Motor neuron (in vitro differentiated cells): Measurements from ENCODE around the gene RDM1. TPM values are rescaled to one million over a fixed set of nuclear protein-coding genes. Genes with fewer than 3 reads are reported as not detected.
A peak's percentile ranks its signal among the peaks of the same experiment; 100 is the strongest.

Source experiments
- ATAC-seq, 8 experiments: fragments of 200-7000 bp; cut with Tn5 transposase; replicated peaks in 6 of 8; 2 replicates each; pipeline ENCODE4 v1.8.0; 2021; ENCODE audit warnings: mild to moderate bottlenecking in 8 of 8, moderate library complexity in 8 of 8
- H3K27ac ChIP-seq, 2 donors: fragments of 250-450 bp; sonication (Bioruptor Pico); 2 replicates each; pipeline ENCODE4 v1.9.0; 2021; ENCODE audit warnings: antibody characterized with exemption in 2 of 2, mild to moderate bottlenecking in 2 of 2, moderate library complexity in 1 of 2
- H3K4me1 ChIP-seq, 2 donors: fragments of 250-450 bp; sonication (Bioruptor Pico); replicated peaks in 1 of 2; 2 replicates each; pipeline ENCODE4 v1.6.1; 2021; ENCODE audit warnings: antibody characterized with exemption in 2 of 2, mild to moderate bottlenecking in 2 of 2, moderate library complexity in 1 of 2
- H3K4me3 ChIP-seq, 5 donors: fragments of 250-450 bp; sonication (Bioruptor Pico); 2 replicates each; pipeline ENCODE4 v1.9.0; 2021; ENCODE audit warnings: antibody characterized with exemption in 5 of 5, mild to moderate bottlenecking in 5 of 5, moderate library complexity in 4 of 5
- WGBS, 10 experiments: fragments of 450-650 bp; shearing (Covaris generic); methylation state at CpG; one replicate each; pipeline ENCODE4 v1.0.0; 2022; 5-methylcytosine and 5-hydroxymethylcytosine counted together
- in situ Hi-C, 9 experiments: fragments of 400-800 bp; cut with MboI; loops; one replicate each; pipeline ENCODE4 v1.15.0; 2021; ENCODE audit warnings: low sequenced_read_pairs in 9 of 9, low pct_unique_long_range_greater_than_20kb in 2 of 9; ENCODE audit not compliant: unreplicated experiment in 9 of 9
- total RNA-seq, 8 experiments: library from RNA; unstranded; fragments of 300-600 nt; gene quantifications; 2 replicates each; pipeline versions ENCODE4 v1.2.3 to v1.2.4, GENCODE V29; 2022

RDM1 gene
- total RNA-seq, 8 experiments from 2014 or later: 0.21 to 3.7 (median 0.76) TPM; not detected in 1

DNA sequence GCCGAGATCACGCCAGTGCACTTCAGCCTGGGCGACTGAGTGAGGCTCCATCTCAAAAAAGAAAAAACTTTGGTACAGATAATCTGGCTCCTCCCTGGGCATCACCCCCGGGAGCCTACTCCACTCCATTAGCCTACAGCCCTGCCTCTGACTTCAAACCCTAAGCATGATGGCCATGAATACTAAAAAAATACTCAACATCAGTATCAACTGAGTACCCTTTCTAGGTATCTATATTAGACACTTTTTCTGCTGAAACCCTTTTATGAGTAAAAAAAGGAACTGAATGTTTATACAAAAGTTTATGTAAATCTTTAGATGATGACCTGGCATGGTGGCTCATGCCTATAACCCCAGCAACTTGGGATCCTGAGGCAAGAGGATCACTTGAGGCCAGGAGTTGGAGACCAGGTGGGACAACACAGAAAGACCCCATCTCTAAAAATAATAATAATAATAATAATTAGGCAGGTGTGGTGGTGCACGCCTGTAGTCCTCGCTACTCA is 6.9 kb downstream of the RDM1 start:
- in situ Hi-C loops: loop anchor here in 1 of 9 experiments (25.0 kb wide), 1 partner anchor 111 kb away; the partner anchor contains the start of gene TAF15
- no peak for ATAC-seq
- Histone ChIP-seq H3K4me1 (no peaks in the 10 kb centered on the region), H3K27ac (no peak overlapping the region), H3K4me3 (no peak overlapping the region)
- 29 to 100% (median 89%) methylated on average over 1 to 5 of the region's 6 CpGs; no CpG with 5 or more reads in 3 of the 10 experiments for WGBS, 10 experiments

DNA sequence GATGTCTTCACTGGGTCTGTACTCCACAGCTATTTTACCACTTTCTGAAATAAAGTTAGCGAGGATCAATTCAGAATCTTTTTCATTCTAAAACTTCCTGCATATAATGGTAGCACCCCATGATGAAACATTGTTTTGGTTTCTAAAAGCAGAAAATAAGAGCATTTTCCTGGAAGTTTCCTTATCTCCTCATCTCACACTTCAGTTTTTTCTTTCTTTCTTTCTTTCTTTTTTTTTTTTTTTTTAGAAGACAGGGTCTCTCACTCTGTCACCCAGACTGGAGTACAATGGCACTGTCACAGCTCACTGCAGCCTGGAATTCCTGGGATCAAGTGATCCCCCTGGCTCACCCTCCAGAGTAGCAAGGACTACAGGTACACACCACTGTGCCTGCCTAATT is 10.3 kb downstream of the RDM1 start:
- no peak overlapping the region for H3K27ac ChIP-seq
- H3K4me1 ChIP-seq: no peaks in the 10 kb centered on the region
- WGBS, 10 experiments: 43 to 100% (median 92%) methylated on average over 1 of the region's 1 CpG; no CpG with 5 or more reads in 2 of the 10 experiments
- H3K4me3 ChIP-seq: no peak overlapping the region
- in situ Hi-C loops: loop anchor here in 1 of 9 experiments (25.0 kb wide), 1 partner anchor 108 kb away; the partner anchor contains the start of gene TAF15
- ATAC-seq: no peak

DNA sequence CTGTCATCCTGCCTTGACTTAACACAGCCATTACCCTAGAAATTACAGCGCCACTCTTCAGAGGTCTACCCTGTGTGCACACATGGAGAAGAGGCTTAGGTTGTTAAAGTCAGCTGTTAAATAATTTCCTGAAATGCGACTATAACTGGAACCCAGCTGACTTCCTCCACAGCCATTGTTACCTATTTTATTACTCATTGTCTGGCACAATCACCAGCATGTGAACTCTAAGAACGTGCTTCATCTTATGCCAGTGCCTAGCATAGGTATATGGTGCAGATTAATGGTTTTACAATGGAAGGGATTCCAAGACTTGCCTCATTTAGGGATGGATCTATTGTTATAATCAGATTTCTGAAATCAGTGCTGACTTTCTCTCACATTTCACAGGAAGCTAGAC is 11.9 kb downstream of the RDM1 start:
- no peak overlapping the region for H3K27ac ChIP-seq
- in situ Hi-C loops: loop anchor here in 1 of 9 experiments (25.0 kb wide), 1 partner anchor 106 kb away; the partner anchor contains the start of gene TAF15
- no peak for ATAC-seq
- 6 to 95% (median 27%) methylated on average over 1 to 3 of the region's 3 CpGs; no CpG with 5 or more reads in 3 of the 10 experiments for WGBS, 10 experiments
- H3K4me3 ChIP-seq: no peak overlapping the region
- no peaks in the 10 kb centered on the region for H3K4me1 ChIP-seq

DNA sequence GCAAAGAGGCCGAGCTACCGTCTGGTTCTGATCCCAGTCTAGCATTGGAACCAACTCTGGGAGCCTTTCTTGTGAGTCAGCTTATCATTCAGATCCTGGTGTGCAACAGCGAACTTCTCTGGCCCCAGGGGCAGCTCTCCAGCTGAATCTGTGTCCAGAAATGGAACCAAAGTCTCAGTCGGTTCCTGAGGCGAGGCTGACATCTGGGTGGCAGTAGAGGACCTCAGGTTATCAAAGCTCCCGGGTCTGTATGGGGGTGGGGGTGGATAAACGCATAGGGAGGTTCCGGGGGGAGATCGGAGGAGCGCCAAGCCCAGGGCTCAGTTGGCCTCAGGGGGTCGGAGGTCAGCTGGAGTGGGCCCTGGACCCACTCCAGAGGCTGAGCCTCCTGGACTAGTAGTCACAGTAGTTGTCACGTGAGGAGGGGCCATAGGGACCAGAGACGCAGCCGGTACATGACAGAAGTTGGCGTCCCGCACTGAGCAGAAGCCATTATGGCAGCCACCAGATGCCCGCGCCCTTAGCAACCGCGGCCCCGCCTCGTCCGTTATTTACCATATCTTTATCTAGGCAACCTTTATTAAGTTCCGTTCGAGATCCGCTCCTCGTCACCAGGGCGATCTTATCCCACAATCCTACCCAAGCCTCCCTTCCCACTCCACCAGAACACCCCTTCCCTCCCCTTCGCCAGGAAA is 12.9 kb downstream of the RDM1 start:
- no peak overlapping the region for H3K27ac ChIP-seq
- no peaks in the 10 kb centered on the region for H3K4me1 ChIP-seq
- WGBS, 10 experiments: 70 to 100% (median 94%) methylated on average over 2 to 14 of the region's 29 CpGs; no CpG with 5 or more reads in 6 of the 10 experiments
- ATAC-seq: no peak
- no peak overlapping the region for H3K4me3 ChIP-seq
- in situ Hi-C loops: loop anchor here in 1 of 9 experiments (25.0 kb wide), 1 partner anchor 105 kb away; the partner anchor contains the start of gene TAF15

DNA sequence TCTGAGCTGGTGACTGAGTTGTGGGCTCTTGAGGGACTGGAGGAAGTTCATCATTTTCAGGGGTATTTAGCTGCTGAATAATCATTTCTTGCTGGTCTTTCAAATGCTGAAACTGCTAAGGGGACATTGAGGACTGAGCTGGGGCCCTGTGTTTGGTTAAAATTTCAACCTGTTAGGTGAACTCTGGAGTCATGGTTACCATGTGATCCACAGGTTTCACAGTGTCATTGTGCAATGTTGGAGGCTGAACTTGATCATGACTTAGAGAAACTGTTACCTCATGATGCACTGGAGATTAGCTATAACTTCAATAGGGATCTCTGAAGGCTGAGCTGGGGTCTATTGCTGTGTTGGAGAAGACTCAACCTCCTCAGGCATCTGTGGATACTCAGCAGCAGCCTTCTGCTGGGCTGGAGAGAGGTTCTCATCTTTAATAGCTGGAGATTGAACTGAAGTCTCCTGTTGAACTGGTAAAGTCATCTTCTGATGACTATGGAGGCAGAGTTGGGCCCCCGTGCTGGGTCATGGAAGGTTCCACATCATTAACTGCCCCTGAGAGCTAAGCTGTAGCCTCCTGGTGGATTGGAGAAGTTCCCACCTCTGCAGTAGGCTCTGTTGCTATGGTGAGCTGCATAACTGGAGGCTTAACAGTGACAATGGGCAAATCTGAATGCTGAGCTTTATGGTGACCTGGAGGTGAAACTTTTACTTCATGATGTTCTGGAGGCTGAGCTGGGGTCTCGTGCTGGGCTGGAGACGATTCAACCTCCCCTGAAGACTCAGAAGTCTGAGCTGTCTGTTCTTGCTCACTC is 15.2 kb downstream of the RDM1 start:
- in situ Hi-C loops: loop anchor here in 1 of 9 experiments (25.0 kb wide), 1 partner anchor 103 kb away; the partner anchor contains the start of gene TAF15
- ATAC-seq: peak in 2 of 8 experiments; percentile 19 to 74
- no peak overlapping the region for H3K4me3 ChIP-seq
- no peak overlapping the region for H3K27ac ChIP-seq
- WGBS, 10 experiments: 0 to 80% (median 50%) methylated on average over 1 to 2 of the region's 3 CpGs; no CpG with 5 or more reads in 4 of the 10 experiments
- no peaks in the 10 kb centered on the region for H3K4me1 ChIP-seq

DNA sequence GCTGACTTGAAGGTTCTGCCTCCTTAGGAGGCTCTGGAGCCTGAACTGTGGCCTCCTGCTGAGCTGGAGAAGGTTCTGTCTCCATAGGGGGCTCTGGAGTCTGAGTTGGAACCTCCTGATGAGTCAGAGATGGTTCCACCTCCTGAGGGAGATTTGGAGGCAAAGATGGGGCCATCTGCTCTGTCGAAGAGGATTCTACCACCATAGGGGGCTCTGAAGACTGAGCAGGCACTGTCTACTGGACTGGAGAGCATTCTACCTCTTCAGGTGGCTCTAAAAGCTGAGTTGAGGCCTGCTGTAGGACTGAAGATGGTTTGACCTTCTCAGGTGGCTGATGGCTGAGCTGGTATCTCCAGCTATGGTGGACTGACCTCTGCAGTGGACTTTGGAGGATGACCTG is 16.2 kb downstream of the RDM1 start:
- WGBS, 10 experiments: 43 to 60% methylated on average over 1 of the region's 1 CpG; no CpG with 5 or more reads in 8 of the 10 experiments
- no peak overlapping the region for H3K4me3 ChIP-seq
- ATAC-seq: no peak
- no peaks in the 10 kb centered on the region for H3K4me1 ChIP-seq
- H3K27ac ChIP-seq: no peak overlapping the region
- in situ Hi-C loops: loop anchor here in 1 of 9 experiments (25.0 kb wide), 1 partner anchor 102 kb away; the partner anchor contains the start of gene TAF15

DNA sequence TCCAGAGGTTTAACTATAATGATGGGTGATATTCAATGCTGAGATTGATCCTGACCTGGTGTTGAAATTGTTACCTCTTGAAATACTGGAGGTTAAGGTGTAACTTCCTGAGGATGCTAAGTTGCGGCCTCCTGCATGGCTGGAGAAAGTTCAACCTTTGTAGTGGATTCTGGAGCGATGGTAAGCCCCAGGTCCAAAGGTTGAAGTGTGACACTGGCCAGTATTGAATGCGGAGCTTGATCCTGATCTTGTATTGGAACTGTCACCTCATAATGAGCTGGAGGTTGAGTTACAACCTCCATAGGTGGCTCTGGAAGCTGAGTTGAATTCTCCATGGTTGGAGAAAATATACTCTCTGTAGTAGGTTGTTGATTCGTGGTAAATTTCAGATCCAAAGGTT is 17.0 kb downstream of the RDM1 start:
- no peak for ATAC-seq
- in situ Hi-C loops: loop anchor here in 1 of 9 experiments (25.0 kb wide), 1 partner anchor 101 kb away; the partner anchor contains the start of gene TAF15
- Histone ChIP-seq H3K27ac (no peak overlapping the region), H3K4me3 (no peak overlapping the region), H3K4me1 (no peaks in the 10 kb centered on the region)
- WGBS, 10 experiments: 0 to 81% (median 73%) methylated on average over 1 to 4 of the region's 4 CpGs; no CpG with 5 or more reads in 2 of the 10 experiments

DNA sequence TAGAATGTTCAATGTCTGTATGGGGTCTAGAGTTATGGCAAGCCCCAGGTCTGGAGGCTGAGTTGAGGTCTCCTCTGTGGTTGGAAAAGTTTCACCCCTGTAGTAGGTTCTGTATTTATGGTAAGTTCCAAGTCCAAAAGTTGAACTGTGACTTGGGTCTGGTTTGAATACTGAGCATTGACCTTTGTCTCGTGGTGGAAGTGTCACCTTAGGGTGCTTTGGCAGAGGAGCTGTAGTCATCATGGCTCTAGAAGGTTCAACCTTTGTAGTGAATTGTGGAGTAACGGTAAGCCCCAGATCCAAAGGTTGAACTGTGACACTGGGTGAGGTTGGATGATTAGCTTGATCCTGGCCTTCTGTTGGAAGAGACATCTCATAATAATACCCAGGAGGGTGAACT is 17.6 kb downstream of the RDM1 start:
- WGBS, 10 experiments: 0 to 67% (median 41%) methylated on average over 1 of the region's 2 CpGs; no CpG with 5 or more reads in 6 of the 10 experiments
- in situ Hi-C loops: loop anchor here in 1 of 9 experiments (25.0 kb wide), 1 partner anchor 101 kb away; the partner anchor contains the start of gene TAF15
- Histone ChIP-seq H3K27ac (no peak overlapping the region), H3K4me3 (no peak overlapping the region), H3K4me1 (no peaks in the 10 kb centered on the region)
- no peak for ATAC-seq

DNA sequence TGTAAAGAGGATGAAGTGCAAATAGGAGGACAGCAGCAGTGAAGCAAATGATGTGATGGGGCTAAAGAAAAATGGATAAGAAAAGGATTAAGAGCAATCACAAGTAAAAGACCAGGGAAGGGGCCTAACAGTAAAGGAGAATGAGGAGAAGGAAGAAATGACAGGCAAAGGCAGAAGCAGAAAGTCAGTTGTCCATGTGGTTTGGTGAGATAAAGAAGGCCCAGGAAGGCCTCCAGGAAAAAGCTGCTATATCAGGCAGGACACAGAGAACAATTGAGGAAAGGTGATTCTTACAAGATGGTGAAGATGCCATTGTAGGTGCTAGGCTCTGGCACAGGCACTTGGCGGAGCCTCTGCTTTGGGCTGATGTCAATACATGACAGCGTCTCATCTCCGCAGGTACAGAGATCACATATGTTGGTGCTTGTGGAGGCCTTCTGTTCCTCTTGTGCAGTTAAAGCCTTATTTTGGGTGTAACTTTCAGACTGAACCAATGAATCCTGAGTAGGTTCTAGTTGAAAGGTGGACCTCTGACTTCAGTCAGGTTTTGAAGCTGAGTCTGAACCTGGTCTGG is 18.1 kb downstream of the RDM1 start:
- no peak for ATAC-seq
- Histone ChIP-seq H3K4me3 (no peak overlapping the region), H3K4me1 (no peaks in the 10 kb centered on the region), H3K27ac (no peak overlapping the region)
- in situ Hi-C loops: loop anchor here in 1 of 9 experiments (25.0 kb wide), 1 partner anchor 100 kb away; the partner anchor contains the start of gene TAF15
- 83 to 100% (median 100%) methylated on average over 1 to 3 of the region's 3 CpGs; no CpG with 5 or more reads in 7 of the 10 experiments for WGBS, 10 experiments

DNA sequence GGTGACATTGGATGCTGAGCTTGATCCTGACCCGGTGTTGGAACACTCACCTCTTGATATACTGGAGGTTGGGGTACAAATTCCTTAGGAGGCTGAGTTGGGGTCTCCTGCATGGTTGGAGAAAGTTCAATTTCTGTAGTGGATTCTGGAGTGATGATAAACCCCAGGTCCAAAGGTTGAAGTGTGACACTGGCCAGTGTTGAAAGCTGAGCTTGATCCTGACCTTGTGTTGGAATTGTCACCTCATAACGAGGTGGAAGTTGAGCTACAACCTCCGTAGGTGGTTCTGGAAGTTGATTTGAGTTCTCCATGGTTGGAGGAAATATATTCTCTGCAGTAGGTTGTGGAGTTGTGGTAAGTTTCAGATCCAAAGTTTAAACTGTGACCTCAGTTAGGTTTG is 21.2 kb downstream of the RDM1 start:
- WGBS, 10 experiments: 0 to 85% (median 10%) methylated on average over 1 to 3 of the region's 3 CpGs; no CpG with 5 or more reads in 3 of the 10 experiments
- Histone ChIP-seq H3K27ac (no peak overlapping the region), H3K4me3 (no peak overlapping the region), H3K4me1 (no peaks in the 10 kb centered on the region)
- ATAC-seq: no peak
- in situ Hi-C loops: loop anchor here in 1 of 9 experiments (25.0 kb wide), 1 partner anchor 97 kb away; the partner anchor contains the start of gene TAF15

DNA sequence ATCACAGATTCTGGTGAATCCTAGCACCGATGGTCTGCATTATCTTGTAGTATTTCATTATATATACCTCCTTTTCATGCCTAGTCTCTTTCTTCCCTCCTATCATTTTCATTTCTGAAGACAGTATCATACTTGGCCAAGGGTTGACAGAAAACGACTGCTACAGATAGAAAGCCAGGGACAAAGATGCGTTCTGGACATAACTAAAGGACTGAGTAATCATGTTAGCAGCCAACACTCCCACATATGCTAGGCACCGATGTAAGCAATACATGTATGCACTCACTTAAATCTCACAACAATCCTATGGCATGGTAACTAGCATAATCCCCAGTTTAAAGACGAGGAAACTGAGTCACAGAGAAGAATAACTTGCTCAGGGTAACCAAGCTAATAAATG is 22.9 kb downstream of the RDM1 start:
- Histone ChIP-seq H3K4me1 (no peaks in the 10 kb centered on the region), H3K4me3 (no peak overlapping the region), H3K27ac (no peak overlapping the region)
- ATAC-seq: no peak
- WGBS, 10 experiments: 8 to 92% (median 35%) methylated on average over 2 to 5 of the region's 5 CpGs; no CpG with 5 or more reads in 2 of the 10 experiments
- in situ Hi-C loops: loop anchor here in 1 of 9 experiments (25.0 kb wide), 1 partner anchor 95 kb away; the partner anchor contains the start of gene TAF15
